HepG2 (cell line): ENCODE measurements around the gene NFYC. TPM values are rescaled to one million over a fixed set of nuclear protein-coding genes. Genes with fewer than 3 reads are reported as not detected.

Experiments
- ATAC-seq: fragments of 200-7000 bp; cut with Tn5 transposase; 3 replicates; pipeline ENCODE4 v1.9.1; 2020; ENCODE audit warnings: mild to moderate bottlenecking, moderate library complexity
- BruUV-seq: library from RNA; stranded (reverse); fragments of 400-500 nt; replicated peaks from 2 replicates; lab custom pipeline; 2021; lab: Mats Ljungman, UMichigan
- CTCF ChIA-PET: fragments of 300-600 bp; formaldehyde crosslinking; extraction: SDS; loops from one replicate; lab custom pipeline; 2021; ENCODE audit warnings: low total read pairs, inconsistent platforms, low intra/inter-chr PET ratio; lab: Yijun Ruan, JAX
- POLR2A ChIA-PET: fragments of 350-600 bp; sonication (Branson Sonifier 250); formaldehyde crosslinking; loops from one replicate; lab custom pipeline; 2020; ENCODE audit warnings: antibody characterized with exemption, inconsistent platforms; lab: Yijun Ruan, JAX
- DNase-seq: peaks from one replicate; pipeline ENCODE4 v3.0.0-alpha.2; 2015; ENCODE audit warnings: low spot score
- FAIRE-seq: peaks from 3 replicates; lab custom pipeline; 2011; peaks lifted over from hg19 to GRCh38; lab: Jason Lieb, UNC
- H2AFZ ChIP-seq: one replicate; pipeline ENCODE4 v1.6.1; 2011; ENCODE audit warnings: low read length, inconsistent platforms
- H3K27ac ChIP-seq: fragments of 300-600 bp; 3 replicates; pipeline ENCODE4 v1.8.0; 2011; ENCODE audit warnings: mixed run types, mild to moderate bottlenecking, mixed read lengths, low read length, inconsistent platforms; ENCODE audit not compliant: insufficient read depth; ENCODE audit errors: extremely low read length
- H3K27me3 ChIP-seq, 2 experiments: fragments of 200-600 bp in 1 of 2; 2 replicates in 1 of 2; 3 replicates in 1 of 2; pipeline versions ENCODE4 v1.6.0 to v1.8.0; 2011; ENCODE audit warnings: low read length in 2 of 2, mild to moderate bottlenecking in 2 of 2, moderate library complexity in 2 of 2, inconsistent platforms in 1 of 2; ENCODE audit not compliant: insufficient read depth in 2 of 2, control insufficient read depth in 1 of 2
- H3K36me3 ChIP-seq, 2 experiments: fragments of 200-600 bp in 1 of 2; replicated peaks in 1 of 2; 2 replicates in 1 of 2; 3 replicates in 1 of 2; pipeline versions ENCODE4 v1.5.1 to v1.8.0; 2011; ENCODE audit warnings: low read length in 2 of 2, inconsistent platforms in 1 of 2; ENCODE audit not compliant: insufficient read depth in 2 of 2, control insufficient read depth in 1 of 2
- H3K4me1 ChIP-seq: 2 replicates; pipeline ENCODE4 v1.5.1; 2012; ENCODE audit warnings: low read length, inconsistent platforms; ENCODE audit not compliant: insufficient read depth
- H3K4me2 ChIP-seq: 2 replicates; pipeline ENCODE4 v1.6.0; 2011; ENCODE audit warnings: low read depth, low read length, inconsistent platforms
- H3K4me3 ChIP-seq, 3 experiments: fragments of 200-600 bp in 1 of 3; sonication (generic), shearing (Covaris generic) in 1 of 3; replicated peaks in 1 of 3; 2 replicates each; pipeline ENCODE4 v1.5.1; 2011 to 2016; ENCODE audit warnings: low read length in 3 of 3, inconsistent platforms in 2 of 3, low read depth in 2 of 3, mild to moderate bottlenecking in 2 of 3, control low read depth in 1 of 3, mixed read lengths in 1 of 3; ENCODE audit not compliant: insufficient read depth in 1 of 3
- H3K79me2 ChIP-seq: one replicate; pipeline ENCODE4 v1.6.1; 2011; ENCODE audit warnings: low read length, inconsistent platforms; ENCODE audit not compliant: insufficient read depth
- H3K9ac ChIP-seq: 2 replicates; pipeline ENCODE4 v1.6.0; 2011; ENCODE audit warnings: mild to moderate bottlenecking, low read depth, low read length, inconsistent platforms; ENCODE audit not compliant: insufficient read depth
- H3K9me3 ChIP-seq: 2 replicates; pipeline ENCODE4 v1.5.1; 2012; ENCODE audit warnings: mild to moderate bottlenecking, low read length
- H4K20me1 ChIP-seq: 2 replicates; pipeline ENCODE4 v1.6.0; 2011; ENCODE audit warnings: inconsistent platforms, mild to moderate bottlenecking, low read length, moderate library complexity; ENCODE audit not compliant: insufficient read depth
- GATAD2A ChIP-seq: IDR thresholded peaks from 2 replicates; pipeline ENCODE4 v1.6.1; 2016
- GLI4 ChIP-seq: sonication (generic); formaldehyde crosslinking; IDR thresholded peaks from 2 replicates; pipeline ENCODE4 v1.5.1; 2020; ENCODE audit warnings: missing genetic modification reagents, mild to moderate bottlenecking, moderate library complexity, borderline replicate concordance
- KAT8 ChIP-seq: IDR thresholded peaks from 2 replicates; pipeline ENCODE4 v1.6.1; 2016; ENCODE audit warnings: missing genetic modification reagents, missing compliant biosample characterization
- KMT2A ChIP-seq: sonication (generic); formaldehyde crosslinking; IDR thresholded peaks from 2 replicates; pipeline ENCODE4 v1.4.0; 2020; ENCODE audit warnings: missing genetic modification reagents
- NFRKB ChIP-seq: fragments of 450-650 bp; IDR thresholded peaks from 2 replicates; pipeline ENCODE4 v1.6.1; 2017
- NR2F2 ChIP-seq: IDR thresholded peaks from 2 replicates; pipeline ENCODE4 v1.6.1; 2012; ENCODE audit warnings: low read depth, inconsistent platforms, borderline replicate concordance
- PBX3 ChIP-seq: sonication (generic); formaldehyde crosslinking; IDR thresholded peaks from 2 replicates; pipeline ENCODE4 v1.8.1; 2023; ENCODE audit warnings: missing genetic modification reagents, inconsistent platforms, borderline replicate concordance
- SP1 ChIP-seq, 2 experiments: fragments of 450-650 bp in 1 of 2; sonication (generic) in 1 of 2; formaldehyde crosslinking in 1 of 2; IDR thresholded peaks; 2 replicates each; pipeline versions ENCODE4 v1.4.0 to v1.6.1; 2016 to 2020; ENCODE audit warnings: missing genetic modification reagents in 1 of 2
- TFDP1 ChIP-seq: IDR thresholded peaks from 2 replicates; pipeline ENCODE4 v1.6.1; 2016; ENCODE audit warnings: missing compliant biosample characterization, missing genetic modification reagents, borderline replicate concordance
- ZMYM2 ChIP-seq: sonication (generic); formaldehyde crosslinking; IDR thresholded peaks from 2 replicates; pipeline ENCODE4 v1.8.0; 2022; ENCODE audit warnings: mild to moderate bottlenecking, missing genetic modification reagents
- ZNF232 ChIP-seq: sonication (generic); formaldehyde crosslinking; IDR thresholded peaks from 2 replicates; pipeline ENCODE4 v1.4.0; 2020; ENCODE audit warnings: missing genetic modification reagents, borderline replicate concordance
- ZNF329 ChIP-seq: sonication (generic); formaldehyde crosslinking; IDR thresholded peaks from 2 replicates; pipeline ENCODE4 v1.9.0; 2021; ENCODE audit warnings: low read depth, mild to moderate bottlenecking, missing genetic modification reagents
- ZNF414 ChIP-seq: sonication (generic); formaldehyde crosslinking; IDR thresholded peaks from 2 replicates; pipeline ENCODE4 v1.5.0; 2020; ENCODE audit warnings: missing genetic modification reagents
- ZNF501 ChIP-seq: sonication (generic); formaldehyde crosslinking; IDR thresholded peaks from 2 replicates; pipeline ENCODE4 v1.5.1; 2020; ENCODE audit warnings: mild to moderate bottlenecking, moderate library complexity, missing genetic modification reagents
- ZSCAN31 ChIP-seq: sonication (generic); formaldehyde crosslinking; IDR thresholded peaks from 2 replicates; pipeline ENCODE4 v1.5.0; 2020; ENCODE audit warnings: low read depth, mild to moderate bottlenecking, missing genetic modification reagents
- WGBS: methylation state at CpG from one replicate; pipeline ENCODE4 v1.1.6; 2017; ENCODE audit warnings: low lambda C conversion rate; 5-methylcytosine and 5-hydroxymethylcytosine counted together
- in situ Hi-C: cut with HindIII; loops from 2 replicates; pipeline ENCODE4 v1.10.0; 2017; ENCODE audit warnings: low pct_unique_long_range_greater_than_20kb; ENCODE audit not compliant: extremely low pct_ligation_motif_present
- intact Hi-C: fragments of 100-400 bp; cut with micrococcal nuclease; formaldehyde crosslinking; loops from one replicate; pipeline ENCODE4 v1.10.0; 2022; ENCODE audit not compliant: unreplicated experiment
- polyA plus RNA-seq, 8 experiments: library from polyadenylated mRNA; depleted of rRNA in 3 of 8; stranded (reverse) in 7 of 8; unstranded in 1 of 8; fragments of >200 nt; fragmentation: Illumina TruSeq in 4 of 8; extraction: Trizol in 4 of 8; gene quantifications; 2 replicates each; pipeline versions ENCODE4 v1.2.1 to v1.2.3, GENCODE V29; 2011 to 2016; ENCODE audit warnings: low read depth in 4 of 8, missing spikeins in 1 of 8, mixed read lengths in 1 of 8; ENCODE audit not compliant: insufficient read depth in 1 of 8
- total RNA-seq, 5 experiments: library from RNA; depleted of rRNA; stranded (reverse); fragments of >200 nt; fragmentation: Illumina TruSeq; extraction: Trizol; gene quantifications; 2 replicates each; pipeline ENCODE4 v1.2.3, GENCODE V29; 2016; ENCODE audit warnings: low read depth in 1 of 5
- TF ChIP-seq, protein P1 (sequence below): sonication (generic); formaldehyde crosslinking; IDR thresholded peaks from 2 replicates; pipeline ENCODE4 v1.8.1; 2023; ENCODE audit warnings: missing genetic modification reagents, mild to moderate bottlenecking, borderline replicate concordance
- TF ChIP-seq, protein P2 (sequence below): sonication (generic); formaldehyde crosslinking; IDR thresholded peaks from 2 replicates; pipeline ENCODE4 v1.9.0; 2022; ENCODE audit warnings: missing genetic modification reagents, mild to moderate bottlenecking, borderline replicate concordance
- TF ChIP-seq, protein P3 (sequence below): IDR thresholded peaks from 2 replicates; pipeline ENCODE4 v1.6.1; 2016

NFYC gene
- total and polyA plus RNA-seq, 2 of the 13 experiments (the other 11 are each of a cell fraction or from before 2014, with no cell fraction given) = 33.9 to 73.7 TPM

GRCh38 chr1:40692429-40692895 is 958 bp downstream of the NFYC start:
- BruUV-seq = TSS peak; percentile 56
- POLR2A ChIA-PET = interaction anchor here (1.0 to 5.4 kb wide), 18 partner anchors 10 to 170 kb away, joined by 3 to 147 read pairs (median 14); partner anchors contain the start of genes CITED4, RIMS3 and ZNF684
- in situ Hi-C loops = no loop called here
- TF ChIP-seq, protein P1, sequence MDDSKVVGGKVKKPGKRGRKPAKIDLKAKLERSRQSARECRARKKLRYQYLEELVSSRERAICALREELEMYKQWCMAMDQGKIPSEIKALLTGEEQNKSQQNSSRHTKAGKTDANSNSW = no peak
- TF ChIP-seq, protein P2, sequence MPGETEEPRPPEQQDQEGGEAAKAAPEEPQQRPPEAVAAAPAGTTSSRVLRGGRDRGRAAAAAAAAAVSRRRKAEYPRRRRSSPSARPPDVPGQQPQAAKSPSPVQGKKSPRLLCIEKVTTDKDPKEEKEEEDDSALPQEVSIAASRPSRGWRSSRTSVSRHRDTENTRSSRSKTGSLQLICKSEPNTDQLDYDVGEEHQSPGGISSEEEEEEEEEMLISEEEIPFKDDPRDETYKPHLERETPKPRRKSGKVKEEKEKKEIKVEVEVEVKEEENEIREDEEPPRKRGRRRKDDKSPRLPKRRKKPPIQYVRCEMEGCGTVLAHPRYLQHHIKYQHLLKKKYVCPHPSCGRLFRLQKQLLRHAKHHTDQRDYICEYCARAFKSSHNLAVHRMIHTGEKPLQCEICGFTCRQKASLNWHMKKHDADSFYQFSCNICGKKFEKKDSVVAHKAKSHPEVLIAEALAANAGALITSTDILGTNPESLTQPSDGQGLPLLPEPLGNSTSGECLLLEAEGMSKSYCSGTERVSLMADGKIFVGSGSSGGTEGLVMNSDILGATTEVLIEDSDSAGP = no peak
- TF ChIP-seq SP1 (IDR thresholded peaks at IDR 0.05) = no peak
- 0 out of 2 replicates have a peak, but pooled peaks have one; percentile 8 for TF ChIP-seq SP1 (CRISPR knock-in tag; IDR thresholded peaks at IDR 0.05)
- TF ChIP-seq PBX3 (CRISPR knock-in tag) = no peak
- no peak for TF ChIP-seq ZMYM2
- no peak for TF ChIP-seq KAT8 (CRISPR knock-in tag)
- TF ChIP-seq, protein P3, sequence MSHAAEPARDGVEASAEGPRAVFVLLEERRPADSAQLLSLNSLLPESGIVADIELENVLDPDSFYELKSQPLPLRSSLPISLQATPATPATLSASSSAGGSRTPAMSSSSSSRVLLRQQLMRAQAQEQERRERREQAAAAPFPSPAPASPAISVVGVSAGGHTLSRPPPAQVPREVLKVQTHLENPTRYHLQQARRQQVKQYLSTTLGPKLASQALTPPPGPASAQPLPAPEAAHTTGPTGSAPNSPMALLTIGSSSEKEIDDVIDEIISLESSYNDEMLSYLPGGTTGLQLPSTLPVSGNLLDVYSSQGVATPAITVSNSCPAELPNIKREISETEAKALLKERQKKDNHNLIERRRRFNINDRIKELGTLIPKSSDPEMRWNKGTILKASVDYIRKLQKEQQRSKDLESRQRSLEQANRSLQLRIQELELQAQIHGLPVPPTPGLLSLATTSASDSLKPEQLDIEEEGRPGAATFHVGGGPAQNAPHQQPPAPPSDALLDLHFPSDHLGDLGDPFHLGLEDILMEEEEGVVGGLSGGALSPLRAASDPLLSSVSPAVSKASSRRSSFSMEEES (CRISPR knock-in tag) = no peak
- no peak for TF ChIP-seq NFRKB
- no peak for TF ChIP-seq ZSCAN31 (CRISPR knock-in tag)
- TF ChIP-seq GATAD2A (CRISPR knock-in tag) = 0 out of 2 replicates have a peak, but pooled peaks have one; percentile 7
- TF ChIP-seq ZNF501 = no peak
- no peak for TF ChIP-seq NR2F2
- no peak for TF ChIP-seq TFDP1 (CRISPR knock-in tag)
- TF ChIP-seq ZNF329 (CRISPR knock-in tag) = peak; percentile 49; the same call in 1 of the 2 replicates
- TF ChIP-seq ZNF232 (CRISPR knock-in tag) = no peak; the same call in 1 of the 2 replicates
- TF ChIP-seq ZNF414 (CRISPR knock-in tag) = no peak
- no peak for TF ChIP-seq KMT2A
- TF ChIP-seq GLI4 (CRISPR knock-in tag) = no peak

More at GRCh38 chr1:40692429-40692895, 958 bp downstream of the NFYC start:
- intact Hi-C loops = loop anchor here (1.0 to 5.0 kb wide), 3 partner anchors 17 to 160 kb away; no protein-coding TSS in a partner anchor
- Histone ChIP-seq H3K36me3 (0 out of 5 replicates have a peak, but pooled peaks cover 1 to 4% of the 10 kb centered on the region in 2 experiments), H3K9ac (peak overlapping the region; percentile 97), H3K27ac (peak overlapping the region; percentile 97), H2AFZ (no peak overlapping the region), H3K9me3 (no peaks in the 10 kb centered on the region), H3K4me2 (peak overlapping the region; percentile 100), H3K79me2 (peaks cover 71% of the 10 kb centered on the region), H3K27me3 (peaks cover 0 to 3% of the 10 kb centered on the region in 2 experiments; a peak in 1 of 5 replicates), H3K4me1 (peaks cover 62% of the 10 kb centered on the region), H3K4me3 (peak overlapping the region; percentile 74 to 81 (median 81)), H4K20me1 (no peaks in the 10 kb centered on the region; the same call in 1 of the 2 replicates)
- CTCF ChIA-PET = no interaction called here
- ATAC-seq (peak; percentile 58), FAIRE-seq (peak; percentile 4), DNase-seq (peak; percentile 34)
- WGBS = under 1% methylated on average over 9 of the region's 9 CpGs
